Measurements from ENCODE around the gene CEP164.

CEP164 gene

DNA sequence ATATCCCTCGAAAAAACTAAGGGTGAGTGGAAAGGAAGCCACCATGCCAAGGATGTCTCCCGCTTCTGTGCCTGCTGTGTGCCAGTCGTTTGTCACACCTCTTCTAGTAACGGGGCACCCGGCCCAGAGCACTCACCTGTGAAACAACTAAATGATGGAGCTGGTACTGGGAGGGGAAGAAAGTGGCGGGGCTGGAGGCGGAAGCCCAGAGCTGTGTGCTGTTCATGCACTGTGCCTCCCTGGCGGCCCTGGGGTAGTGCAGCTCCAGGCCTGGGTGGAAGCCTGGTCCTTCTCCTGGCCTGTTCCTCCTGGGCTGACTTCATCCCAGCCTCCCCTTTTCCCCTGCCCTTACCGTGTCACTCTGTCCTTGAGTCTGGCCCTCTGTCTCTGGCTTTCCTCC is 130.2 kb downstream of the CEP164 start:
- no peak for DNase-seq (ENCODE audit: low read depth in 4 of 4, low spot score in 1 of 4)

DNA sequence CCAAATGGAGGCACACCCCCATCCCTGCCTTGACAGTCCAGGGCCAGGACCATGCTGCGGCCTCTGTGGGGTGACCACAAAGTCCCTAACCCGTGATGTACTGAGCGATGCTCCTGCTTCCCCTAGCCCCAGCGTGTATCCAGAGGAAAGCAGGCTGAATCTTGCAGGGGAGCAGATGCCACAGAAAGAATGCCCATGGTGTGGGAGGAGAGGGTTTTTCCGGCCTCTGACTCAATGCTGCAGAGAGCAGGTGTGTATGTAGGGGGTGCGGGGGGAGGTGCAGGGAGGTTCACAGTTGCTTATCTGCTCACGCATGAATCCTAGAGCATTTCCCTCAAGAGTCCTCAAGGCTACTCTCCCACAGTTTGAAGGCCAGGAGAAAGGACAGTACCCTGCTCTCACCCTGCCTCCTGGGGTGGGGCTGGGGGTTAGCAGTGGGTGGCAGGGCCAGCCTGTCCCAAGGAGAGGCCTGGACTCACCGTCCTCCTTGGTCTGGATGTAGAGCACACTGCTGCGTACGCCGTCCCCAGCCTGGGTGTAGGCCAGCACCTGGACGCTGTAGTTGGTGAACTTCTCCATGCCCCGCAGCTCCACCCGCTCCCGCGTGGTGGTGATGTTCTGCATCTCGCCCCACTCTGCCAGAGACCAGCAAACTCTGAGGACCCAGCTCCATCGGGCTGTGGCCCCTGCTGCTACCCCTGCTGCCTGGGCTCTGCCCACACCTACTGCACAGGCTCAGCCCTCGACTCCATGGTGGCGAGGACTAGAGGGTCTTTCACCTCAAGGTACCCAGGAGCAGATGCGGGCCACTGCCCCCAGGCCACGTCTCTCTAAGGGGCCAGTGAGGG is 130.8 kb downstream of the CEP164 start:
- peak in 2 of 4 experiments; percentile 7 to 28 for DNase-seq (ENCODE audit: low read depth in 4 of 4, low spot score in 1 of 4)

DNA sequence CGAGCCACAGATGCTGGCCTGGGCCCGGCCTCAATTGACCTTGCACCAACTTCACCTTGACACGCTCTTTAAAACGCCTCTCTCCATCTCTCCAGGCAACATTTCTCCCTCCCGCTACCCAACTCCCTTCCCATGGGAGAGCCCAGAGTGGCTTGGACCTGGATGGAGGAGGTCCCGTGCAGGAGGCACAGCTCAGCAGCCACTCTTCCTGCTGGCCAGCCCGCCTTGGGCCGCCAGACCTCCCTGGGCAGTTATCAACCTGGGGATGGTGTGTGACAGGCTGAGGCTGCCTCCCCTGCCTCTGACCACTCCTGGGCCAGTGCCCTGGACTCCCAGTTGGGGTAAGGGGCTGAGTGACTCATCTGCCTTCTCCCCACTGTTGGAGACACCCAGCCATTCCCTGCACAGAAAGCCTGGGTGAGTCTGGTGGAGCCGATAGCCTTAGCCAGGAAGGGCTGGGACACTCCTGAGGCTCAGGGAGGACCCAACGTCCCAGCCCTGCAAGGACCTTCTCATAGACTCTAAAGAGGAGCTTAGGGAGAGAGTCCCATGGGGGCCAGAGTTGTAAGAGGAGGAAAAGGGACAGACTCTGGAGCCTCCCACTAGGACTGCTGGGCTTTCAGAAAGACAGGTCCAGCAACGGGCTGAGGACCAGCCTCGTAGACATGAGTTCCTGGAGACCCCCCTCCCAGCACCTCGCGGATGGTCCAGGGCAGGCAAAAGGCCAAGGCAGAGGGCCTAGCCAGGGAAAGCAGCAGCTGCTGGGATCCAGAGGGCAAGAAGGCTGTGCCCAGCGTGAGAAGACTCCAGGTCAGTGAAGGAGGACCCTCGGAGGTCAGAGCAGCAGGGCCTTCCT is 131.7 kb downstream of the CEP164 start:
- DNase-seq (ENCODE audit: low read depth in 4 of 4, low spot score in 1 of 4), result no peak

GRCh38 chr11:117459979-117460300 is 132.3 kb downstream of the CEP164 start:
- no peak for DNase-seq (ENCODE audit: low read depth in 4 of 4, low spot score in 1 of 4)

GRCh38 chr11:117461396-117462182 is 133.9 kb downstream of the CEP164 start:
- DNase-seq (ENCODE audit: low read depth in 4 of 4, low spot score in 1 of 4), result no peak

DNA sequence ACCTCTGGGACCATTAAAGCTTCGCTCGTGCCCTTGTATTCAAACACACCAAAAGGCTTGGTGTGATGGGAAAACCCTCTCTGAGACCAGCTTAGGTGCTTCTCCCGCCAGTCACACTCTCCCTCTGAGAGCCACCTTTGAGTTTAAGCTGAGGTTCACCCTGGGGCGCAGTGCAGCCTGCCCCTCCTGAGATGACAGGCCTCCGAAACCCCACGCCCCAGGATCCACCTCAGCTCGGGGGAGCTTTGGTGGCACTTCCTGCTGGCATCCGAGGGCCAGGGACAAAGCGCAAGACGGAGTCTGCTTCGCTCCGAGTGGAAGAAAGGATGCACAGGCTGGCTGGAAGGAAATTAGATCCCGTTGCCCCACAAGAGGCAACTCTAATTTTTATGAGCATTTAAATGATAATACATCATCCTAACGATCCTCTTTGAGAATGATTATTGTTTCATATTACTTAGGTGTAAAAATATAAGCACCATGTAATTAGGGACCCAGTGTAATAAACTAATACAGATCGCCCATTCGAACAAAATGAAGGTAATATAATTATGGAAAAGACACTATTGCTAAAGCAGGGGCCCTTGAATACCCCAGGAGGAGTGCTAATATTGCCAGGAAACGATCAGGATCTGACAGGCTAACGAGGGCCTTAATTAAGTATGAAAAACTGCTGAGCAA is 134.7 kb downstream of the CEP164 start:
- DNase-seq (ENCODE audit: low read depth in 4 of 4, low spot score in 1 of 4), result no peak

DNA sequence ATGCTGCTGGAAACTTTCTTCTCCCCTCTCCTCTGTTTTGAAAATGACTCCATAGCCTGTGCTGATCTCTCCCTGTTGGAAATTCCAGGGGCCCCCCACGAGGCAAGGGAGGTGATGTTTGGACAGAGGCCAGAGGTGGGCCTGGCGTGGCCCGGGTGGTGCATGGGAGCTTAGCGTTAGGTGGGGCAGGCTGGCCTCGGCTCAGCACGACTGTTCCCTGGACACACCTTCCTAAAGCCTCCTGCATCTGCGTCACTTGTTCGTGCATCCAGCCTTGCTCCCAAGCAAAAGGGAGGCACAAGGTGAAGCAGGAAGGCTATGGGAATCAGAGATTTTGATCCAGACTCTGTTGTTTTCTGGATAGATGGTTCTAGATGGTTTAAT is 135.2 kb downstream of the CEP164 start:
- DNase-seq (ENCODE audit: low read depth in 4 of 4, low spot score in 1 of 4), result no peak
